ENCODE measurements around the gene AMBP.
"Not testable (repeated sequence)": the region's sequence is repeated elsewhere in the genome, so short reads cannot be mapped to it uniquely, and the experiment has no call there.

Gene AMBP

GRCh38 chr9:114092336-114092735, 14.2 kb upstream of the AMBP start:
- no peak for DNase-seq (ENCODE audit: low read depth in 2 of 2)

- DNase-seq (ENCODE audit: low read depth in 2 of 2), result no peak
These were observed 13.6 kb upstream of the AMBP start for GRCh38 chr9:114091711-114092110.

- DNase-seq (ENCODE audit: low read depth in 2 of 2), result no peak
These were observed 12.7 kb upstream of the AMBP start for GRCh38 chr9:114090798-114091197.

GRCh38 chr9:114089206-114089840, 11.2 kb upstream of the AMBP start:
- no peak for DNase-seq (ENCODE audit: low read depth in 2 of 2)

- no peak for DNase-seq (ENCODE audit: low read depth in 2 of 2)
These were observed 10.6 kb upstream of the AMBP start for GRCh38 chr9:114088571-114089170.

- no peak for DNase-seq (ENCODE audit: low read depth in 2 of 2)
These were observed 9.6 kb upstream of the AMBP start for GRCh38 chr9:114087721-114088120.

GRCh38 chr9:114086607-114087006, 8.5 kb upstream of the AMBP start:
- no peak for DNase-seq (ENCODE audit: low read depth in 2 of 2)

GRCh38 chr9:114086009-114086408, 7.9 kb upstream of the AMBP start:
- no peak for DNase-seq (ENCODE audit: low read depth in 2 of 2)

GRCh38 chr9:114085387-114085789, 7.3 kb upstream of the AMBP start:
- no peak for DNase-seq (ENCODE audit: low read depth in 2 of 2)

GRCh38 chr9:114084282-114085073, 6.4 kb upstream of the AMBP start:
- no peak for DNase-seq (ENCODE audit: low read depth in 2 of 2)

- DNase-seq (ENCODE audit: low read depth in 2 of 2), result no peak
These were observed 5.6 kb upstream of the AMBP start for GRCh38 chr9:114083666-114084065.

GRCh38 chr9:114082763-114083412, 4.8 kb upstream of the AMBP start:
- not testable (repeated sequence) for DNase-seq (ENCODE audit: low read depth in 2 of 2)

- peak; percentile 62 to 63 for DNase-seq (ENCODE audit: low read depth in 2 of 2)
These were observed 4.1 kb upstream of the AMBP start for GRCh38 chr9:114082017-114082762.

GRCh38 chr9:114081441-114082016, 3.4 kb upstream of the AMBP start:
- no peak for DNase-seq (ENCODE audit: low read depth in 2 of 2)

- no peak for DNase-seq (ENCODE audit: low read depth in 2 of 2)
These were observed 2.8 kb upstream of the AMBP start for GRCh38 chr9:114080773-114081440.

GRCh38 chr9:114080195-114080772, 2.2 kb upstream of the AMBP start:
- no peak for DNase-seq (ENCODE audit: low read depth in 2 of 2)

GRCh38 chr9:114078781-114079156, 669 bp upstream of the AMBP start:
- DNase-seq (ENCODE audit: low read depth in 2 of 2), result no peak

- no peak for DNase-seq (ENCODE audit: low read depth in 2 of 2)
These were observed 800 bp downstream of the AMBP start for GRCh38 chr9:114077162-114077837.

GRCh38 chr9:114076237-114077161, 1.6 kb downstream of the AMBP start:
- no peak for DNase-seq (ENCODE audit: low read depth in 2 of 2)

Data from activated CD8-positive, alpha-beta memory T cell treated with anti-CD3 and anti-CD28 coated beads for 4 hours (primary cell).